DOHH2 (cell line): ENCODE results near the gene SLAMF1.
A peak's percentile ranks its signal among the peaks of the same experiment; 100 is the strongest.

Experiments
- H3F3A ChIP-seq: fragments of 200-600 bp; sonication (generic), shearing (Covaris generic); 2 replicates; pipeline ENCODE4 v1.6.0; 2016; ENCODE audit warnings: antibody characterized with exemption, mild to moderate bottlenecking; ENCODE audit not compliant: control insufficient read depth, insufficient read depth
- H3K27ac ChIP-seq: fragments of 200-600 bp; sonication (generic); 2 replicates; pipeline ENCODE4 v1.5.1; 2014; ENCODE audit warnings: low read depth, mild to moderate bottlenecking, low read length, moderate library complexity
- H3K27me3 ChIP-seq: fragments of 200-600 bp; sonication (generic); 2 replicates; pipeline ENCODE4 v1.6.1; 2014; ENCODE audit warnings: mild to moderate bottlenecking, low read length, mixed read lengths; ENCODE audit not compliant: control insufficient read depth
- H3K36me3 ChIP-seq: fragments of 200-600 bp; sonication (generic); 2 replicates; pipeline ENCODE4 v1.6.1; 2014; ENCODE audit warnings: mild to moderate bottlenecking, low read length, moderate library complexity, mixed read lengths; ENCODE audit not compliant: control insufficient read depth
- H3K4me1 ChIP-seq: fragments of 200-600 bp; sonication (generic); 2 replicates; pipeline ENCODE4 v1.6.1; 2014; ENCODE audit warnings: mild to moderate bottlenecking, low read length, mixed read lengths; ENCODE audit not compliant: control insufficient read depth
- H3K4me2 ChIP-seq: fragments of 200-600 bp; sonication (generic); 2 replicates; pipeline ENCODE4 v1.6.0; 2014; ENCODE audit warnings: mild to moderate bottlenecking, low read length, moderate library complexity
- H3K4me3 ChIP-seq: fragments of 200-600 bp; sonication (generic); 2 replicates; pipeline ENCODE4 v1.5.1; 2014; ENCODE audit warnings: mild to moderate bottlenecking, low read length, mixed read lengths
- H3K79me2 ChIP-seq: fragments of 200-600 bp; sonication (generic); 2 replicates; pipeline ENCODE4 v1.6.1; 2014; ENCODE audit warnings: mild to moderate bottlenecking, low read length, mixed read lengths; ENCODE audit not compliant: control insufficient read depth
- H3K9me2 ChIP-seq: fragments of 200-600 bp; sonication (generic); replicated peaks from 2 replicates; pipeline ENCODE4 v1.6.1; 2014; ENCODE audit warnings: mild to moderate bottlenecking, low read length, mixed read lengths; ENCODE audit not compliant: control insufficient read depth
- H3K9me3 ChIP-seq: fragments of 200-600 bp; sonication (generic); 2 replicates; pipeline ENCODE4 v1.6.1; 2014; ENCODE audit warnings: antibody characterized with exemption, low read length, mixed read lengths; ENCODE audit not compliant: control insufficient read depth, insufficient read depth
- H4K20me1 ChIP-seq: fragments of 200-600 bp; sonication (generic); 2 replicates; pipeline ENCODE4 v1.6.0; 2014; ENCODE audit warnings: low read depth, mild to moderate bottlenecking, antibody characterized with exemption, low read length, moderate library complexity; ENCODE audit not compliant: control insufficient read depth, insufficient read depth
- CTCF ChIP-seq: fragments of 200-600 bp; sonication (generic); IDR thresholded peaks from one replicate; pipeline ENCODE4 v1.5.1; 2014; ENCODE audit warnings: antibody characterized with exemption, mild to moderate bottlenecking, low read depth, low read length; ENCODE audit not compliant: poor library complexity, severe bottlenecking
- EZH2phosphoT487 ChIP-seq: fragments of 200-600 bp; sonication (generic); IDR thresholded peaks from 2 replicates; pipeline ENCODE4 v1.6.1; 2017; ENCODE audit warnings: borderline replicate concordance, mild to moderate bottlenecking, antibody characterized with exemption, low read length, moderate library complexity, mixed read lengths

The SLAMF1 gene

GRCh38 chr1:160671603-160672517 is 25.0 kb upstream of the SLAMF1 start:
- peaks cover 51% of the 10 kb centered on the region for H3K4me1 ChIP-seq
- no peaks in the 10 kb centered on the region for H4K20me1 ChIP-seq
- peak overlapping the region; percentile 54 for H3K4me3 ChIP-seq
- no peak for TF ChIP-seq EZH2phosphoT487
- no peak for TF ChIP-seq CTCF
- H3K27me3 ChIP-seq, result no peaks in the 10 kb centered on the region; the same call in 1 of the 2 replicates
- H3K4me2 ChIP-seq, result peak overlapping the region; percentile 71
- peaks cover 8% of the 10 kb centered on the region; the same call in 1 of the 2 replicates for H3K9me3 ChIP-seq
- peaks cover 8% of the 10 kb centered on the region; the same call in 1 of the 2 replicates for H3F3A ChIP-seq
- no peak overlapping the region for H3K27ac ChIP-seq
- H3K36me3 ChIP-seq, result 0 out of 2 replicates have a peak, but pooled peaks cover 4% of the 10 kb centered on the region
- no peaks in the 10 kb centered on the region for H3K79me2 ChIP-seq
- H3K9me2 ChIP-seq, result no peaks in the 10 kb centered on the region

DNA sequence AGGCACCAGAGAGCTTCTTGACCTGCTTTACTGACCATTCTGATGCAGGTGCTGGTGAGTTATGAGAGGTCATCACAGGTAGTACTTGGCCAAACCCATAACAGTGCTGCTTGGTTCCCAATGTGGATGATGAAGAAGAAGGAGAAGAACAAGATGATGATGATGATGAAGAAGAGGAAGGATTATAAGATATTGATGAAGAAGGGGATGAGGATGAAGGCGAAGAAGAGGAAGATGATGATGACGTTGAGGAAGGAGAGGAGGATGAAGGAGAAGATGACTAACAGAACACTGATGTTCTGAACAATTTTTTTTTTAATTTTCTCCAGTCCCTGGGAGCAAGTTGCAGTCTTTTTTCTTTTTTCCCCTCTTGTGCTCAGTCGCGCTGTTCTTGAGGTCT is 23.9 kb upstream of the SLAMF1 start:
- Histone ChIP-seq H3K27ac (no peak overlapping the region), H3K4me1 (peaks cover 57% of the 10 kb centered on the region)

DNA sequence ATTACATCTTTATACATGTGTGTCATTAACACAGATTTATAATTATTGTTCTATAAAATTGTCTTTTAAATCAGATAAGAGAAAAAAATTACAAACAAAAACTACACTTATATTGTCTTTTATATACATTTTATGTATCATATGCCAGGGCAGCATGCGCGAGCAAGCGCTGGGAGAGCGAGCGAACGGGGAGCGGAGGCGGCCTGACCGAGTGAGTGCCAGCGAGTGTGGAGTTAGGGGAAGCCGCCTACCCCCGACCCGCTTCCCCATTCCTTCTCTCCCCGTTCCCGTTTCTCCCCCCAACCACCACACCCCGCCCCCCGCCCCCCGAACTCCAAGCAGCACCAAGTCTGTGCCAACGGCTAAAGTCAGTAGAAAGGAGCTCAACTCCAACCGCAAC is 23.0 kb upstream of the SLAMF1 start:
- TF ChIP-seq CTCF (no peak), EZH2phosphoT487 (no peak)

More for the DNA sequence above, 23.9 kb upstream of the SLAMF1 start:
- Histone ChIP-seq H3K9me2 (no peaks in the 10 kb centered on the region), H3K4me2 (no peak overlapping the region), H3F3A (peaks cover 8% of the 10 kb centered on the region; the same call in 1 of the 2 replicates), H3K79me2 (no peaks in the 10 kb centered on the region), H3K27me3 (no peaks in the 10 kb centered on the region; the same call in 1 of the 2 replicates), H3K4me3 (no peak overlapping the region), H3K9me3 (peaks cover 8% of the 10 kb centered on the region; the same call in 1 of the 2 replicates), H4K20me1 (no peaks in the 10 kb centered on the region), H3K36me3 (0 out of 2 replicates have a peak, but pooled peaks cover 4% of the 10 kb centered on the region)
- TF ChIP-seq CTCF (no peak), EZH2phosphoT487 (no peak)

More for the DNA sequence above, 23.0 kb upstream of the SLAMF1 start:
- H3K9me3 ChIP-seq, result peaks cover 8% of the 10 kb centered on the region; the same call in 1 of the 2 replicates
- H3K27me3 ChIP-seq, result no peaks in the 10 kb centered on the region; the same call in 1 of the 2 replicates
- H3K27ac ChIP-seq, result no peak overlapping the region
- H3K4me1 ChIP-seq, result peaks cover 57% of the 10 kb centered on the region
- H4K20me1 ChIP-seq, result no peaks in the 10 kb centered on the region
- 0 out of 2 replicates have a peak, but pooled peaks cover 4% of the 10 kb centered on the region for H3K36me3 ChIP-seq
- H3K9me2 ChIP-seq, result no peaks in the 10 kb centered on the region
- H3K79me2 ChIP-seq, result no peaks in the 10 kb centered on the region
- H3K4me2 ChIP-seq, result no peak overlapping the region
- peaks cover 8% of the 10 kb centered on the region; the same call in 1 of the 2 replicates for H3F3A ChIP-seq
- no peak overlapping the region for H3K4me3 ChIP-seq
